Peyer's patch (tissue), 4 donors: ENCODE data around the gene HYOU1.

Experiments used
- CTCF ChIP-seq, 6 experiments: fragments of 450-650 bp in 4 of 6; fragments of 200-600 bp in 2 of 6; sonication (generic) in 1 of 6; IDR thresholded peaks; one replicate each; pipeline ENCODE4 v1.5.1; 2017 to 2019; ENCODE audit warnings: antibody characterized with exemption in 6 of 6, mild to moderate bottlenecking in 3 of 6, moderate library complexity in 1 of 6
- POLR2A ChIP-seq, 2 donors: fragments of 450-650 bp; IDR thresholded peaks; one replicate each; pipeline ENCODE4 v1.5.1; 2017; ENCODE audit warnings: antibody characterized with exemption in 2 of 2, mild to moderate bottlenecking in 2 of 2, moderate library complexity in 2 of 2

GRCh38 chr11:119091966-119092879, 35.2 kb upstream of the HYOU1 start:
- TF ChIP-seq CTCF (IDR thresholded peaks at IDR 0.05) (no peak), POLR2A (IDR thresholded peaks at IDR 0.05) (no peak)
